ENCODE measurements around the gene FECH.

- no peak for TF ChIP-seq EZH2phosphoT487 (IDR thresholded peaks at IDR 0.05; ENCODE audit: borderline replicate concordance, low read depth, low read length)
- TF ChIP-seq, protein P1, sequence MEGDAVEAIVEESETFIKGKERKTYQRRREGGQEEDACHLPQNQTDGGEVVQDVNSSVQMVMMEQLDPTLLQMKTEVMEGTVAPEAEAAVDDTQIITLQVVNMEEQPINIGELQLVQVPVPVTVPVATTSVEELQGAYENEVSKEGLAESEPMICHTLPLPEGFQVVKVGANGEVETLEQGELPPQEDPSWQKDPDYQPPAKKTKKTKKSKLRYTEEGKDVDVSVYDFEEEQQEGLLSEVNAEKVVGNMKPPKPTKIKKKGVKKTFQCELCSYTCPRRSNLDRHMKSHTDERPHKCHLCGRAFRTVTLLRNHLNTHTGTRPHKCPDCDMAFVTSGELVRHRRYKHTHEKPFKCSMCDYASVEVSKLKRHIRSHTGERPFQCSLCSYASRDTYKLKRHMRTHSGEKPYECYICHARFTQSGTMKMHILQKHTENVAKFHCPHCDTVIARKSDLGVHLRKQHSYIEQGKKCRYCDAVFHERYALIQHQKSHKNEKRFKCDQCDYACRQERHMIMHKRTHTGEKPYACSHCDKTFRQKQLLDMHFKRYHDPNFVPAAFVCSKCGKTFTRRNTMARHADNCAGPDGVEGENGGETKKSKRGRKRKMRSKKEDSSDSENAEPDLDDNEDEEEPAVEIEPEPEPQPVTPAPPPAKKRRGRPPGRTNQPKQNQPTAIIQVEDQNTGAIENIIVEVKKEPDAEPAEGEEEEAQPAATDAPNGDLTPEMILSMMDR (conservative IDR thresholded peaks at IDR 0.05; ENCODE audit: low read length), result no peak
Observed at GRCh38 chr18:57544936-57545660, 41.4 kb downstream of the FECH start.
